PC-9 (cell line): Measurements from ENCODE around the gene HCAR3.
"Not testable (repeated sequence)": the region's sequence is repeated elsewhere in the genome, so short reads cannot be mapped to it uniquely, and the experiment has no call there.

ENCODE experiments used
- CTCF ChIP-seq: fragments of 200-600 bp; sonication (generic); conservative IDR thresholded peaks from 2 replicates; pipeline ENCODE4 v1.6.1; 2017; ENCODE audit warnings: mixed run types, antibody characterized with exemption, mild to moderate bottlenecking, moderate library complexity
- EZH2 ChIP-seq: fragments of 200-600 bp; sonication (generic); IDR thresholded peaks from 2 replicates; pipeline ENCODE4 v1.8.0; 2017; ENCODE audit warnings: antibody characterized with exemption, low read depth

- not testable (repeated sequence) for TF ChIP-seq CTCF, EZH2
Measured at GRCh38 chr12:122702890-122703611, 13.6 kb downstream of the HCAR3 start, which contains the start of gene HCAR2.
